K562 (cell line): ENCODE data around the gene DEFB114.

Experiments
- CBX1 ChIP-seq: sonication (generic); IDR thresholded peaks from 2 replicates; pipeline ENCODE4 v1.6.1; 2016; ENCODE audit warnings: antibody characterized with exemption, low read depth, mild to moderate bottlenecking
- CBX5 ChIP-seq: IDR thresholded peaks from 2 replicates; pipeline ENCODE4 v1.6.1; 2014; ENCODE audit warnings: low read depth, borderline replicate concordance
- FOXA3 ChIP-seq, 2 experiments: fragments of 450-650 bp in 1 of 2; sonication (generic) in 1 of 2; formaldehyde crosslinking; IDR thresholded peaks in 1 of 2; conservative IDR thresholded peaks in 1 of 2; 2 replicates each; pipeline versions ENCODE4 v1.4.0 to v1.8.0; 2020 to 2022; ENCODE audit warnings: mild to moderate bottlenecking in 2 of 2, missing genetic modification reagents in 1 of 2
- NR3C1 ChIP-seq: sonication (generic); formaldehyde crosslinking; IDR thresholded peaks from 2 replicates; pipeline ENCODE4 v1.8.1; 2022; ENCODE audit warnings: missing genetic modification reagents
- PHF21A ChIP-seq: fragments of 450-650 bp; IDR thresholded peaks from 2 replicates; pipeline ENCODE4 v1.6.1; 2017; ENCODE audit warnings: low read depth, borderline replicate concordance
- POLR2AphosphoS5 ChIP-seq: IDR thresholded peaks from 2 replicates; pipeline ENCODE4 v1.6.1; 2011; ENCODE audit warnings: mild to moderate bottlenecking, low read depth, low read length, moderate library complexity; ENCODE audit not compliant: control insufficient read depth, insufficient read depth
- PREB ChIP-seq: sonication (generic); formaldehyde crosslinking; IDR thresholded peaks from 2 replicates; pipeline ENCODE4 v1.8.1; 2023; ENCODE audit warnings: mild to moderate bottlenecking, missing genetic modification reagents
- PRPF4 ChIP-seq: fragments of 200-400 bp; formaldehyde crosslinking; IDR thresholded peaks from one replicate; pipeline ENCODE4 v1.6.1; 2017; ENCODE audit warnings: low read length, low read depth, mild to moderate bottlenecking; ENCODE audit not compliant: insufficient read depth, poor library complexity, severe bottlenecking
- RCOR1 ChIP-seq, 2 experiments: IDR thresholded peaks; 2 replicates each; pipeline ENCODE4 v1.6.1; 2012; ENCODE audit warnings: low read depth in 2 of 2, low read length in 2 of 2, borderline replicate concordance in 1 of 2, improper control_type of control experiment in 1 of 2
- YY1 ChIP-seq, 3 experiments: IDR thresholded peaks; 2 replicates each; pipeline ENCODE4 v1.6.1; 2011; ENCODE audit warnings: low read length in 2 of 3, mild to moderate bottlenecking in 2 of 3, moderate library complexity in 2 of 3, borderline replicate concordance in 1 of 3, control low read depth in 1 of 3, low read depth in 1 of 3; ENCODE audit not compliant: insufficient read depth in 3 of 3, insufficient replicate concordance in 2 of 3, control insufficient read depth in 1 of 3, insufficient read length in 1 of 3; ENCODE audit errors: extremely low read depth in 1 of 3
- TF ChIP-seq, protein P1 (sequence below), 3 experiments: IDR thresholded peaks in 2 of 3; conservative IDR thresholded peaks in 1 of 3; 2 replicates each; pipeline ENCODE4 v1.5.1; 2011 to 2012; ENCODE audit warnings: low read length in 3 of 3, mild to moderate bottlenecking in 3 of 3, control low read depth in 2 of 3, improper control_type of control experiment in 1 of 3, inconsistent platforms in 1 of 3, low read depth in 1 of 3, mixed read lengths in 1 of 3, moderate library complexity in 1 of 3; ENCODE audit not compliant: insufficient read depth in 2 of 3

DNA sequence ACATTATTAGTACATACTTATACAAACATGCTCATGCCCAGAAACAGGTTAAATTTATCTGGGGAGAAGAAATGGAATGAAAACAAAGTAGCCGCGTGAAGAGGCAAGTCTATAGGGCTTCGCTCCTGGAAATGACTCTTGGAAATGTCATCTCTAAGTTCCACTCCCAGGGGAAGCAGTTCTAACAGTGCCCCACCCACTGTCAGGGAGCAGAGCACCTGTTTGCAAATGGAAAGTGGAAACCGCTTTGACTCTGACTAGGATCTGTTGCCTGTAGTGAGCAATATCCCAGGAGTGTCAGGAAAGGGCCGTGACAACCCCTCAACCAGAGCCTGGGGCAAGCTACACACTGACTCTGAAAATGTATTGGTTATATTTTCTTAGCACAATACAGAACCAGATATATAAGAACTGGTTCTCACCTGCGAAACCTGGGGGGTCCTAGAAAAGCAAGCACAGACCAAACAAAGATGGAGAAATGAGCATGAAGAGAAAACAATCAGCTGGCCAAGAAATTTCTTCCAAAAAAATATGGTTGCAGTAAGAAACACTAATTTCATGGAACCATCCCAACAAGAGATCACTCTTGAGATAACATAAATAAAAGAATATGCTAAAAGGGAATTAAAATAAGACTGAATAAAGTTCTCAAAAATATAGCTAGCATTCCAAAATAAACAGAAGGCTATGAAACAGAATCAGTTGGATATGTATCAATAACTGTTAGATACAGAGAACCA, 50.2 kb downstream of the DEFB114 start:
- TF ChIP-seq PHF21A = no peak
- TF ChIP-seq, protein P1, sequence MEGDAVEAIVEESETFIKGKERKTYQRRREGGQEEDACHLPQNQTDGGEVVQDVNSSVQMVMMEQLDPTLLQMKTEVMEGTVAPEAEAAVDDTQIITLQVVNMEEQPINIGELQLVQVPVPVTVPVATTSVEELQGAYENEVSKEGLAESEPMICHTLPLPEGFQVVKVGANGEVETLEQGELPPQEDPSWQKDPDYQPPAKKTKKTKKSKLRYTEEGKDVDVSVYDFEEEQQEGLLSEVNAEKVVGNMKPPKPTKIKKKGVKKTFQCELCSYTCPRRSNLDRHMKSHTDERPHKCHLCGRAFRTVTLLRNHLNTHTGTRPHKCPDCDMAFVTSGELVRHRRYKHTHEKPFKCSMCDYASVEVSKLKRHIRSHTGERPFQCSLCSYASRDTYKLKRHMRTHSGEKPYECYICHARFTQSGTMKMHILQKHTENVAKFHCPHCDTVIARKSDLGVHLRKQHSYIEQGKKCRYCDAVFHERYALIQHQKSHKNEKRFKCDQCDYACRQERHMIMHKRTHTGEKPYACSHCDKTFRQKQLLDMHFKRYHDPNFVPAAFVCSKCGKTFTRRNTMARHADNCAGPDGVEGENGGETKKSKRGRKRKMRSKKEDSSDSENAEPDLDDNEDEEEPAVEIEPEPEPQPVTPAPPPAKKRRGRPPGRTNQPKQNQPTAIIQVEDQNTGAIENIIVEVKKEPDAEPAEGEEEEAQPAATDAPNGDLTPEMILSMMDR (IDR thresholded peaks at IDR 0.05 in 2 of 3, conservative IDR thresholded peaks at IDR 0.05 in 1 of 3; ENCODE audit: insufficient read depth in 2 of 3, low read depth in 1 of 3, low read length in 3 of 3) = no peak
- TF ChIP-seq PRPF4 = no peak
- TF ChIP-seq RCOR1 (IDR thresholded peaks at IDR 0.05; ENCODE audit: borderline replicate concordance in 1 of 2, low read depth in 2 of 2, low read length in 2 of 2) = no peak
- TF ChIP-seq YY1 (IDR thresholded peaks at IDR 0.05; ENCODE audit: borderline replicate concordance in 1 of 3, control insufficient read depth in 1 of 3, extremely low read depth in 1 of 3, insufficient read depth in 3 of 3, insufficient read length in 1 of 3, insufficient replicate concordance in 2 of 3, low read depth in 1 of 3, low read length in 2 of 3) = no peak
- no peak for TF ChIP-seq NR3C1 (CRISPR knock-in tag)
- no peak for TF ChIP-seq CBX1
- no peak for TF ChIP-seq CBX5
- TF ChIP-seq POLR2AphosphoS5 = no peak
- TF ChIP-seq PREB (CRISPR knock-in tag) = no peak
- TF ChIP-seq FOXA3 (CRISPR knock-in tag; conservative IDR thresholded peaks at IDR 0.05 in 1 of 2, IDR thresholded peaks at IDR 0.05 in 1 of 2) = no peak
